Measurements from ENCODE around the gene TAOK2. TPM values are rescaled to one million over a fixed set of nuclear protein-coding genes. Genes with fewer than 3 reads are reported as not detected.

The TAOK2 gene
- total RNA-seq, 3 donors from 2014 or later: 46.6 to 53.4 (median 50.5) TPM

GRCh38 chr16:29995324-29995910 is 21.7 kb downstream of the TAOK2 start, which contains the start of gene HIRIP3:
Gene HIRIP3 (minus strand): TSS chr16:29995617. CDS start chr16:29995605, 12 bp downstream.
- H3K36me3 ChIP-seq (ENCODE audit: low read depth): no peaks in the 10 kb centered on the region
- ATAC-seq: peak; percentile 80
- intact Hi-C loops (cut with DNase I, micrococcal nuclease): no loop called here

GRCh38 chr16:29995911-29996765 is 22.5 kb downstream of the TAOK2 start, which contains the start of gene INO80E:
Gene INO80E (plus strand): TSS chr16:29996241. CDS start chr16:29996311, 70 bp downstream.
- peak; percentile 97 for ATAC-seq
- Histone ChIP-seq H3K4me3 (peak within 1 kb of the TSS; percentile 49), H3K9me3 (no peaks in the 10 kb centered on the region), H3K4me1 (ENCODE audit: low read depth) (peaks cover 17% of the 10 kb centered on the region), H3K36me3 (ENCODE audit: low read depth) (no peaks in the 10 kb centered on the region)
- peak; percentile 98 to 100 (median 99) for DNase-seq
- TF ChIP-seq CTCF (IDR thresholded peaks at IDR 0.05): peak; percentile 18
- intact Hi-C loops (cut with DNase I, micrococcal nuclease): no loop called here

More at GRCh38 chr16:29995324-29995910, 21.7 kb downstream of the TAOK2 start, which contains the start of gene HIRIP3:
- peaks cover 20% of the 10 kb centered on the region for H3K4me1 ChIP-seq (ENCODE audit: low read depth)
- TF ChIP-seq CTCF (IDR thresholded peaks at IDR 0.05): no peak
- H3K4me3 ChIP-seq: peak within 1 kb of the TSS; percentile 49
- H3K9me3 ChIP-seq: no peaks in the 10 kb centered on the region
- peak; percentile 89 to 92 (median 91) for DNase-seq

DNA sequence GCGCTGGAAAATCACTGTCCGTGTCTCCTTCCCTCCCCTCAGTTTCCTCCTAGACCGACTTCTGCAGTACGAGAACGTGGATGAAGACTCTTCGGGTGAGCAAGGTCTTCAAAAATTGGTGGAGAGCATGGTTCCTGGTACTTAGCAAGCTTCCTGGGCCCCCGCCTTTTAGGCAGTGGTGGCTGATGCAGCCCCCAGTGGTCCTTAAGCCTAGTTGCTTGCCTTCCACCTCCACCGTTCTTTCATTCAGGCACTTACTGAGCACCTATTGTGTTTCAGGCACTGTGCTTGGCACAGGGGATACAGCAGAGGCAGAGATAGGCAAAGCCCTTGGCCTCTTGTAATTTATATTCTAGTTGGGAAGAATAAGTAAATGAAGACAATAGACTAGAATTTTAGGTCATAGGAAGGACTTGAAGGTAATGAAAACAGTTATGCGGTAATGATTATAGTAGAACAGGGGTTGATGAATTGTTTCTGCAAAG is 23.1 kb downstream of the TAOK2 start:
- Histone ChIP-seq H3K4me1 (ENCODE audit: low read depth) (peaks cover 17% of the 10 kb centered on the region), H3K9me3 (no peaks in the 10 kb centered on the region), H3K36me3 (ENCODE audit: low read depth) (no peaks in the 10 kb centered on the region), H3K4me3 (peak overlapping the region; percentile 49)
- DNase-seq (no peak), ATAC-seq (no peak)
- no peak for TF ChIP-seq CTCF (IDR thresholded peaks at IDR 0.05)
- intact Hi-C loops (cut with DNase I, micrococcal nuclease): no loop called here

DNA sequence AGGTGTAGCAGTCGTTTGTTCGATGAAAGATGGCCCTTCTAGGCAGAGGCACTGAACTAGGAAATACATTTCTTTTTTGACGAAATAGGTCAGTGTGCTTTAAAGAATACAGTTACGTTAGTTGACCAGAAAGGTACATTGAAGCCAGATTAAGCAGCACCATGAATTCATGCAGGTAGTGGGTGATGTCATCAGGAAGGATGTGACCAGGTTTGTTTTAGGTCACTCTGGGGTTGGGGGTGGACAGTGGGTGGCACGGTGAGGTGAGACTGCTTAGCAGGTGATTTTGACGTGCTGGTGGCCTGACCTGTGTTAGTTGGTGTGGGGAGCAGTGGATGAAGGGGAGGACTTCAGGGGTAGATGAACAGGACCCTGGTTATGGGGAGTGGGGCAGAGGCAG is 25.9 kb downstream of the TAOK2 start:
- DNase-seq (no peak), ATAC-seq (no peak)
- TF ChIP-seq CTCF (IDR thresholded peaks at IDR 0.05): no peak
- peaks cover 12% of the 10 kb centered on the region for H3K4me1 ChIP-seq (ENCODE audit: low read depth)
- no peak overlapping the region for H3K4me3 ChIP-seq
- H3K36me3 ChIP-seq (ENCODE audit: low read depth): no peaks in the 10 kb centered on the region
- intact Hi-C loops (cut with DNase I, micrococcal nuclease): no loop called here
- no peaks in the 10 kb centered on the region for H3K9me3 ChIP-seq

DNA sequence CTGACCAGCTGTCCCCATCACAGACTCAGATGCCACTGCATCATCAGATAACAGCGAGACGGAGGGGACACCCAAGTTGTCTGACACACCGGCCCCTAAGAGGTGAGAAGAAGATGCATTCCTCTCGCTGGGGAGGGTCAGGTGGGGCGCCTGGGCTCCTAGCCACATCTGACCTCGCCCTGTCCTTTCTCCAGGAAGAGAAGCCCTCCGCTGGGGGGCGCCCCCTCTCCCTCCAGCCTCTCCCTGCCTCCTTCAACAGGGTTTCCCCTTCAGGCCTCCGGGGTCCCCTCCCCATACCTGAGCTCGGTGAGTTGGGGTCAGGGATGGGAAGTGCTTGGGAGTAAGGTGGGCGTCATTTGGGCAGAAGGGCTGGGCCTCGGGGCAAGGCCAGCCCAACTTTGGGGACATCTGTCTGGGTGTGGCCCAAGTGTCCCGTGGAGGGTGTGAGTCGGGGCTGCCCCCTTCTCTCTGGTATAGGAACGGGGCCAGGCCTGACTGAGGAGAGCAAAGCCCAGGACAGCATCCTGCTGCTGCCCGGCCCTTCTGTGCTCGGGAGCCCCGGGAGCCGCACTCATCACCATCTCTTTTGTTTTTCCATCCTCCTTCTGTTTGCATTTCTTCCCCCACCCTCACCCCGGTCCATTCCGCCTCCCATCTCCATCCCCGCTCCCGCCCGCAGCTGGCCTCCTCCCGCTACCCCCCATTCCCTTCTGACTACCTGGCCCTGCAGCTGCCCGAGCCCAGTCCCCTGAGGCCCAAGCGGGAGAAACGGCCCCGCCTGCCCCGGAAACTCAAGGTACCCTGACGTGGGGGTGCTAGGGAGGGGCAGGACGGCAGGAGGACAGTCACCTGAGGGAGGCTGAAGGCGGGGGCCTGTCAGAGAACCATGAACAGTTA is 27.3 kb downstream of the TAOK2 start:
- intact Hi-C loops (cut with DNase I, micrococcal nuclease): no loop called here
- ATAC-seq (no peak), DNase-seq (no peak)
- Histone ChIP-seq H3K4me1 (ENCODE audit: low read depth) (peaks cover 8% of the 10 kb centered on the region), H3K36me3 (ENCODE audit: low read depth) (no peaks in the 10 kb centered on the region), H3K9me3 (no peaks in the 10 kb centered on the region), H3K4me3 (no peak overlapping the region)
- no peak for TF ChIP-seq CTCF (IDR thresholded peaks at IDR 0.05)
